DND-41 (cell line): ENCODE data around the gene ODF2L.

Source experiments
- ATAC-seq: fragments of 200-7000 bp; cut with Tn5 transposase; 3 replicates; pipeline ENCODE4 v1.9.1; 2021; ENCODE audit warnings: low read depth; ENCODE audit not compliant: insufficient read depth
- DNase-seq: peaks from one replicate; pipeline ENCODE4 v3.0.0-alpha.2; 2020
- H2AFZ ChIP-seq: 2 replicates; pipeline ENCODE4 v1.6.0; 2012; ENCODE audit warnings: low read depth, low read length
- H3K27ac ChIP-seq: 2 replicates; pipeline ENCODE4 v1.5.1; 2012; ENCODE audit warnings: low read length, inconsistent platforms
- H3K27me3 ChIP-seq: fragments of 200-600 bp; sonication (generic); 2 replicates; pipeline ENCODE4 v1.6.0; 2012; ENCODE audit warnings: low read length, mild to moderate bottlenecking, inconsistent platforms; ENCODE audit not compliant: insufficient read depth, poor library complexity
- H3K36me3 ChIP-seq: 2 replicates; pipeline ENCODE4 v1.5.1; 2012; ENCODE audit warnings: low read length, inconsistent platforms; ENCODE audit not compliant: insufficient read depth
- H3K4me1 ChIP-seq: 2 replicates; pipeline ENCODE4 v1.5.1; 2012; ENCODE audit warnings: mild to moderate bottlenecking, low read length; ENCODE audit not compliant: insufficient read depth
- H3K4me2 ChIP-seq: 2 replicates; pipeline ENCODE4 v1.6.0; 2012; ENCODE audit warnings: mild to moderate bottlenecking, moderate library complexity, low read length, inconsistent platforms; ENCODE audit not compliant: insufficient read depth
- H3K4me3 ChIP-seq, 2 experiments: fragments of 200-600 bp in 1 of 2; shearing (Covaris generic) in 1 of 2; 2 replicates each; pipeline ENCODE4 v1.5.1; 2012 to 2016; ENCODE audit warnings: inconsistent platforms in 2 of 2, low read length in 2 of 2, mild to moderate bottlenecking in 2 of 2, low read depth in 1 of 2, moderate library complexity in 1 of 2
- H3K79me2 ChIP-seq: 2 replicates; pipeline ENCODE4 v1.6.0; 2012; ENCODE audit warnings: low read length, inconsistent platforms; ENCODE audit not compliant: insufficient read depth
- H3K9ac ChIP-seq: 2 replicates; pipeline ENCODE4 v1.6.0; 2012; ENCODE audit warnings: low read depth, mild to moderate bottlenecking, inconsistent platforms, low read length, moderate library complexity
- H3K9me3 ChIP-seq: 2 replicates; pipeline ENCODE4 v1.5.1; 2012; ENCODE audit warnings: low read length, moderate library complexity, mild to moderate bottlenecking, inconsistent platforms; ENCODE audit not compliant: insufficient read depth, severe bottlenecking
- H4K20me1 ChIP-seq: 2 replicates; pipeline ENCODE4 v1.6.0; 2012; ENCODE audit warnings: low read length; ENCODE audit not compliant: insufficient read depth
- EZH2 ChIP-seq: IDR thresholded peaks from 3 replicates; pipeline ENCODE4 v1.6.1; 2012; ENCODE audit warnings: borderline replicate concordance, low read depth, mild to moderate bottlenecking, moderate library complexity, low read length, inconsistent platforms; ENCODE audit not compliant: severe bottlenecking
- TF ChIP-seq, protein P1 (sequence below): IDR thresholded peaks from 2 replicates; pipeline ENCODE4 v1.5.1; 2012; ENCODE audit warnings: borderline replicate concordance, low read length, moderate library complexity, mild to moderate bottlenecking; ENCODE audit not compliant: poor library complexity, severe bottlenecking; ENCODE audit errors: extremely low read depth

Gene ODF2L

DNA sequence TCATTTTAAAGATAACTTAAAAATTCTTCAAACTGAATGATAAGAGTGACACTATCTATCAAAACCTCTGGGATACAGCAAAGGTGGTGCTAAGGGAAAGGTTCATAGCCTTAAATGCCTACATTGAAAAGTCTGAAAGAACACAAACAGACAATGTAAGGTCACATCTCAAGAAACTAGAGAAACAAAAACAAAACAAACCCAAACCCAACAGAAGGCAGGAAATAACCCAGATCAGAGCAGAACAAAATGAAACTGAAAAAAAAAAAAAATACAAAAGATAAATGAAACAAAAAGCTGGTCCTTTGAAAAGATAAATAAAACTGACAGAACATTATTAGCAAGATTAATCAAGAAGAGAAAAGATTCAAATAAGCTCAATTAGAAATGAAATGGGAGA, 6.8 kb downstream of the ODF2L start:
- H4K20me1 ChIP-seq = no peaks in the 10 kb centered on the region
- ATAC-seq (peak; percentile 62; the same call in 2 of the 3 replicates), DNase-seq (no peak)
- H2AFZ ChIP-seq = no peak overlapping the region; the same call in 1 of the 2 replicates
- no peaks in the 10 kb centered on the region for H3K27me3 ChIP-seq
- no peaks in the 10 kb centered on the region for H3K9me3 ChIP-seq
- H3K4me3 ChIP-seq = no peak overlapping the region
- peak overlapping the region; percentile 50 for H3K4me2 ChIP-seq
- peak overlapping the region; percentile 40; the same call in 1 of the 2 replicates for H3K27ac ChIP-seq
- H3K9ac ChIP-seq = 0 out of 2 replicates have a peak overlapping the region, but pooled peaks have one; percentile 25
- H3K4me1 ChIP-seq = peaks cover 41% of the 10 kb centered on the region
- H3K36me3 ChIP-seq = no peaks in the 10 kb centered on the region
- TF ChIP-seq, protein P1, sequence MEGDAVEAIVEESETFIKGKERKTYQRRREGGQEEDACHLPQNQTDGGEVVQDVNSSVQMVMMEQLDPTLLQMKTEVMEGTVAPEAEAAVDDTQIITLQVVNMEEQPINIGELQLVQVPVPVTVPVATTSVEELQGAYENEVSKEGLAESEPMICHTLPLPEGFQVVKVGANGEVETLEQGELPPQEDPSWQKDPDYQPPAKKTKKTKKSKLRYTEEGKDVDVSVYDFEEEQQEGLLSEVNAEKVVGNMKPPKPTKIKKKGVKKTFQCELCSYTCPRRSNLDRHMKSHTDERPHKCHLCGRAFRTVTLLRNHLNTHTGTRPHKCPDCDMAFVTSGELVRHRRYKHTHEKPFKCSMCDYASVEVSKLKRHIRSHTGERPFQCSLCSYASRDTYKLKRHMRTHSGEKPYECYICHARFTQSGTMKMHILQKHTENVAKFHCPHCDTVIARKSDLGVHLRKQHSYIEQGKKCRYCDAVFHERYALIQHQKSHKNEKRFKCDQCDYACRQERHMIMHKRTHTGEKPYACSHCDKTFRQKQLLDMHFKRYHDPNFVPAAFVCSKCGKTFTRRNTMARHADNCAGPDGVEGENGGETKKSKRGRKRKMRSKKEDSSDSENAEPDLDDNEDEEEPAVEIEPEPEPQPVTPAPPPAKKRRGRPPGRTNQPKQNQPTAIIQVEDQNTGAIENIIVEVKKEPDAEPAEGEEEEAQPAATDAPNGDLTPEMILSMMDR = no peak
- TF ChIP-seq EZH2 = no peak
- peaks cover 53% of the 10 kb centered on the region for H3K79me2 ChIP-seq

DNA sequence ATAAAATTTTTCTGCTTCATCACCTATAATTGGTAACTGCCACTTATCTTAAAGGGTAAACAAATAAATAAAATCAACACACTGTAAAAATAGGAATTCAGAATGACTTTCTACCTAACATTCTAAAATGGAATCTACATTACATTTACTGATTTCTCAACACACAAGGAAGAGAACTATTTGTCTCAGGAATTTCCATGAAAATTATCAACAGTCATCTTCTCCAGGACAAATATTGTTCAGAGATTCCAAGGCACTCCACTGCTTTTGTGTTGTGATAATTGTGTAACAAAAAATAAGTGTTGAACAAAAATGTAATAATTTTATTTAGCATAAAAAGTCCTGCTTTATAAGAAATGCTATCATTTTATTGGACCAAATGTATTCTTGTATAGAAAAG, 7.3 kb downstream of the ODF2L start:
- Histone ChIP-seq H3K27me3 (no peaks in the 10 kb centered on the region), H3K36me3 (no peaks in the 10 kb centered on the region), H3K9ac (no peak overlapping the region), H3K4me2 (0 out of 2 replicates have a peak overlapping the region, but pooled peaks have one; percentile 50), H2AFZ (no peak overlapping the region), H3K4me1 (peaks cover 37% of the 10 kb centered on the region), H3K79me2 (peaks cover 50% of the 10 kb centered on the region), H3K27ac (no peak overlapping the region), H3K9me3 (no peaks in the 10 kb centered on the region), H3K4me3 (no peak overlapping the region), H4K20me1 (no peaks in the 10 kb centered on the region)
- DNase-seq (no peak), ATAC-seq (no peak)
- TF ChIP-seq, protein P1 = no peak
- TF ChIP-seq EZH2 = no peak

DNA sequence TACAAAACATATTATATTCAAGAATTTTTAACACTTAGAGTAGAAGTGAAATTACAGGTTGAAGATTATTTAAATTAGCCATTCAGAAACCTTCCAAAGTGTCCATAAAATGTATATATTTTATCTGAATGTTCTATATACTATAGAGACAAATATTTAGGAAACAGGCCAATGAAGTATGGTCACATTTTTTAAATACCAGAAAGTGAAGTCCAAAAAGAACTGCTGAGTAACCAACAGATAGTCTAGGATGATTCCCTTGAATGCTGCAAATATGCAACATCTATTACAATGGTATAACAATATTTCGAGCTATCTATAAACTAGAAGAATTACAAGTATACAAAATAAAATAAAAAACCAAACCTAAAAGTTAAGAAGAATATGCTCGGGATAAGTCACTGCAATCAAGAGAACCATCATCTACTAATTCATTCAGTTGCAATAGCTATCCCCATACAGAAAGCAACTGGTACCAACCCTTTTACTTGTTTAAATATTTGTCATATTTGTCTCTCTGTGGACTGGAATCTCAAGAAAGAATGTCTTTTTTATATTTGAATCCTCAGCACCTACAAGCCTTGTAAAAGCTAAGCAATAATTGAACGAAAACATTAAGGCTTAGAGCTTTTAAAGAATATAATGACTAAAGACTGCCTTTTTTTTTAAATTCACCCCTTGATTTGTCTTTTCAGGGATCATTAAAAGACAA, 8.1 kb downstream of the ODF2L start:
- no peak overlapping the region for H3K4me3 ChIP-seq
- DNase-seq = no peak
- H3K9ac ChIP-seq = no peak overlapping the region
- H3K27me3 ChIP-seq = no peaks in the 10 kb centered on the region
- H4K20me1 ChIP-seq = no peaks in the 10 kb centered on the region
- no peak overlapping the region for H3K27ac ChIP-seq
- no peaks in the 10 kb centered on the region for H3K36me3 ChIP-seq
- TF ChIP-seq EZH2 = no peak
- TF ChIP-seq, protein P1 = no peak
- no peaks in the 10 kb centered on the region for H3K9me3 ChIP-seq
- no peak for ATAC-seq
- peaks cover 37% of the 10 kb centered on the region for H3K4me1 ChIP-seq
- H3K4me2 ChIP-seq = no peak overlapping the region
- peaks cover 43% of the 10 kb centered on the region for H3K79me2 ChIP-seq
- H2AFZ ChIP-seq = no peak overlapping the region
